GM21529 (cell line): ENCODE data around the gene MICA.
A peak's percentile ranks its signal among the peaks of the same experiment; 100 is the strongest.
"Not testable (repeated sequence)": the region's sequence is repeated elsewhere in the genome, so short reads cannot be mapped to it uniquely, and the experiment has no call there.

ENCODE experiments used
- ATAC-seq: cut with Tn5 transposase; IDR thresholded peaks from one replicate; pipeline ENCODE4 v1.9.1; 2021; ENCODE audit not compliant: unreplicated experiment

MICA gene

GRCh38 chr6:31453259-31453658 lies 49.9 kb downstream of the MICA start:
- no peak for ATAC-seq

GRCh38 chr6:31459864-31460263 lies 56.5 kb downstream of the MICA start:
- not testable (repeated sequence) for ATAC-seq

- ATAC-seq: no peak
Observed at GRCh38 chr6:31460361-31461025, 57.1 kb downstream of the MICA start.

GRCh38 chr6:31462026-31462963 lies 58.9 kb downstream of the MICA start:
- ATAC-seq: no peak

GRCh38 chr6:31462964-31463870 lies 59.8 kb downstream of the MICA start:
- ATAC-seq: peak; percentile 90

- ATAC-seq: no peak
Observed at GRCh38 chr6:31464252-31465184, 61.1 kb downstream of the MICA start.
